ENCODE measurements around the gene HOGA1.
"Not testable (repeated sequence)": the region's sequence is repeated elsewhere in the genome, so short reads cannot be mapped to it uniquely, and the experiment has no call there.

Gene HOGA1

GRCh38 chr10:97648562-97649404, 64.6 kb downstream of the HOGA1 start:
- DNase-seq (ENCODE audit: low read depth in 3 of 3), result peak in 2 of 3 experiments; percentile 5 to 27

GRCh38 chr10:97649405-97649750, 65.2 kb downstream of the HOGA1 start:
- not testable (repeated sequence) for DNase-seq (ENCODE audit: low read depth in 3 of 3)

GRCh38 chr10:97650726-97651125, 66.5 kb downstream of the HOGA1 start:
- no peak for DNase-seq (ENCODE audit: low read depth in 3 of 3)

GRCh38 chr10:97651773-97652172, 67.6 kb downstream of the HOGA1 start:
- no peak for DNase-seq (ENCODE audit: low read depth in 3 of 3)

GRCh38 chr10:97656777-97657176, 72.6 kb downstream of the HOGA1 start:
- no peak for DNase-seq (ENCODE audit: low read depth in 3 of 3)

GRCh38 chr10:97659589-97659988, 75.4 kb downstream of the HOGA1 start:
- no peak for DNase-seq (ENCODE audit: low read depth in 3 of 3)
